ENCODE results near the gene ABI1. TPM values are rescaled to one million over a fixed set of nuclear protein-coding genes. Genes with fewer than 3 reads are reported as not detected.

Gene ABI1
- 29.0 and 38.8 TPM in 2 replicates for total RNA-seq

DNA sequence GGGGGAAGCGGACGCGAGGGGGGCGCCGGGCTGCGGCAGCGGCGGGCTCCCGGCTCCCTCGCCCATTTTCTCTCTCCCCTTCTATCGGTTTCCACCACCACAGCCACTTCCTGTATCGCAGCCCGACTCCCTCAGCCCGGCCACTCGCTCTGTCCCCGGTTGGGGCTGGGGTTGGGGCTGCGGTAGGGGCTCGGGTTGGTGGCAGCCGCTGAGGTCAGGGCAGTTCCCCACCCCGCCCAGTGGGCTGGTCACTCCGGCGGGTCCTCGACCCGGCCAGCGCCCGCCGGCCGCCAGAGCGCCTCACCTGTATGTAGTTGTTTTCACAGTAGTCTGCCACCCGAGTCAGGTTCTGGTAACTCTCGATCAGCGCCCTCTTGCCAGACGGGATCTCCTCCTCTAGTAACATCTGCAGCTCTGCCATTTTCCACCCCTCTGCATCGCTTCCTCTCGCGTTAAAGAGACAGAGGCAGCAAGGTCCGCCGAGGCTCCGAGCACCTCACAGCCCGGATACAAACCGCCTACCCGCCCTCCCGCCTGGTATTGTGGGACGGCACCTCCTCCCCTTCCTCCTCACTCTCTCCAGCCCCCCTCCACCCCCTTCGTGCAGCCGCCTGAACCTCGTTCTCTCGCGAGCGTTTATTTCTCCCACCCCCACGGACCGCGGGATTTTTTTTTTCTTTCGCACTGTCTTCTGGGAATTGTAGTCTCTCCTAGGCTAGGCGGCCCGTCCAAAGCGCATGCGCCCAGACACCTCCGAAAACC is at the start of gene ABI1:
Gene ABI1, minus strand, starts transcription at position 516 of the 762 bp plus-strand sequence. Its CDS starts 95 bp downstream, at position 421.

DNA sequence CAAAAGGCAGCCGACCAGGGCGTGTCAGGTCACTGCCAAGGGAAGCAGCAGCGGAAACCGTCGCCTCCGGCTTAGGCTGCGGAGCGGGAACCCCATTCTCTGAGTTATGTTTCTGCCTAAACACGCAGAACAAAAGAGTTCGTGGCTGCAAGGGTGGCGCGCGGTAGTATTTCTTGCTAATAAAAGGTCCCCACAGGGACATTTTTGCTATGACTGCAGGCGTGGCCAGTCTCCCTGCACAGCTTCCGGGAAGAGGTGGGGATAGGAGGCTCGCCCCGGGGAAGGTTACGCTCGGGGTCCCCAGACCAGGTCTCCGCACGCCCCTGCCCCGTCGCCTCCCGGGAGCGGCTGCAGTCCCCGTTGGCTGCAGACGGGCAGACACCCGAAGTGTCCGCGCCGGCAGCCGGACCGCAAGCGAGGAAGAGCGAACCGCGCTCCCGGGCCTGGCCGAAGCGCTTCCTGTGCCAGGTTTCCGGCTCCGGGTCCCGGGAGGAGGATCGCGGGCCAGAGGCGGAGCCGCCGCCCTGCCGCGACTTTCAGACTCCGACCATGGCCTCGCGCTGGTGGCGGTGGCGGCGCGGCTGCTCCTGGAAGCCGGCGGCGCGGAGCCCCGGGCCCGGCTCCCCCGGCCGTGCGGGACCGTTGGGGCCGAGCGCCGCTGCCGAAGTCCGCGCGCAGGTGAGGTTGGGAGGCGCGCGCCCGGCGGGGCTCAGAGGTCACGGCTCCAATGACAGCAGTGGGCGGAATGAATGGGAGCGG is 163.4 kb downstream of the ABI1 start, which contains the start of gene PDSS1:
Gene PDSS1, plus strand, starts transcription at position 539 of the 759 bp plus-strand sequence. Its CDS starts 11 bp downstream, at position 550.

Other genes with a start within 250 kb of the ABI1 start
- 5.3 and 15.5 TPM in 2 replicates for gene PDSS1, start 163.3 kb downstream of the ABI1 start, total RNA-seq
- gene ANKRD26, start 239.5 kb upstream of the ABI1 start, total RNA-seq, result 2.0 and 2.4 TPM in 2 replicates